GM23248 (cell line): ENCODE measurements around the gene TBC1D21. TPM values are rescaled to one million over a fixed set of nuclear protein-coding genes. Genes with fewer than 3 reads are reported as not detected.

Experiments
- DNase-seq: peaks from one replicate; pipeline ENCODE4 v3.0.0-alpha.2; 2015
- H2AFZ ChIP-seq: fragments of 200-600 bp; sonication (generic); 2 replicates; pipeline ENCODE4 v1.6.1; 2016; ENCODE audit warnings: antibody characterized with exemption
- H3F3A ChIP-seq: fragments of 200-600 bp; sonication (generic); 2 replicates; pipeline ENCODE4 v1.6.1; 2016; ENCODE audit warnings: mild to moderate bottlenecking, antibody characterized with exemption, mixed run types; ENCODE audit not compliant: insufficient read depth
- H3K27ac ChIP-seq: fragments of 200-600 bp; sonication (generic); 2 replicates; pipeline ENCODE4 v1.5.1; 2016; ENCODE audit warnings: mild to moderate bottlenecking
- H3K27me3 ChIP-seq: fragments of 200-600 bp; sonication (generic); replicated peaks from 2 replicates; pipeline ENCODE4 v1.6.1; 2016; ENCODE audit warnings: mild to moderate bottlenecking; ENCODE audit not compliant: insufficient read depth
- H3K36me3 ChIP-seq: fragments of 200-600 bp; sonication (generic); 2 replicates; pipeline ENCODE4 v1.6.1; 2016; ENCODE audit warnings: low read depth, mild to moderate bottlenecking
- H3K4me1 ChIP-seq: fragments of 200-600 bp; sonication (generic); 2 replicates; pipeline ENCODE4 v1.6.1; 2016; ENCODE audit warnings: mild to moderate bottlenecking; ENCODE audit not compliant: insufficient read depth
- H3K4me2 ChIP-seq: fragments of 200-600 bp; sonication (generic); one replicate; pipeline ENCODE4 v1.6.1; 2016; ENCODE audit warnings: mild to moderate bottlenecking; ENCODE audit not compliant: unreplicated experiment
- H3K4me3 ChIP-seq: fragments of 200-600 bp; sonication (generic); 2 replicates; pipeline ENCODE4 v1.5.1; 2016; ENCODE audit warnings: mild to moderate bottlenecking
- H3K79me2 ChIP-seq: fragments of 200-600 bp; sonication (generic); 2 replicates; pipeline ENCODE4 v1.6.1; 2016; ENCODE audit warnings: mild to moderate bottlenecking; ENCODE audit not compliant: insufficient read depth
- H3K9ac ChIP-seq: fragments of 200-600 bp; sonication (generic); 2 replicates; pipeline ENCODE4 v1.6.1; 2016; ENCODE audit warnings: mild to moderate bottlenecking
- H3K9me2 ChIP-seq: fragments of 200-600 bp; sonication (generic); 2 replicates; pipeline ENCODE4 v1.6.1; 2016; ENCODE audit warnings: mixed run types, mild to moderate bottlenecking, moderate library complexity; ENCODE audit not compliant: insufficient read depth
- H3K9me3 ChIP-seq: fragments of 200-600 bp; sonication (generic); one replicate; pipeline ENCODE4 v1.6.1; 2017; ENCODE audit warnings: low read depth
- H4K20me1 ChIP-seq: fragments of 200-600 bp; sonication (generic); 2 replicates; pipeline ENCODE4 v1.6.0; 2016; ENCODE audit not compliant: insufficient read depth
- EZH2 ChIP-seq: fragments of 200-600 bp; sonication (generic); IDR thresholded peaks from 2 replicates; pipeline ENCODE4 v1.6.1; 2018; ENCODE audit warnings: antibody characterized with exemption, mild to moderate bottlenecking; ENCODE audit not compliant: insufficient read depth, poor library complexity, severe bottlenecking
- EZH2phosphoT487 ChIP-seq: fragments of 200-600 bp; sonication (generic); IDR thresholded peaks from 2 replicates; pipeline ENCODE4 v1.6.1; 2018; ENCODE audit warnings: antibody characterized with exemption, moderate library complexity, mild to moderate bottlenecking, low read depth; ENCODE audit not compliant: insufficient read depth
- WGBS, 2 experiments: methylation state at CpG; one replicate each; pipeline ENCODE4 v1.1.6; 2015 to 2017; ENCODE audit warnings: low lambda C conversion rate in 2 of 2, low coverage in 1 of 2; ENCODE audit errors: missing lambda C conversion rate in 2 of 2; 5-methylcytosine and 5-hydroxymethylcytosine counted together
- in situ Hi-C: fragments of 300-500 bp; cut with MboI; formaldehyde crosslinking; loops from 2 replicates; pipeline ENCODE4 v1.15.0; 2020
- polyA plus RNA-seq: library from polyadenylated mRNA; unstranded; fragments of >200 nt; fragmentation: Nextera tagmentation; extraction: Ambion mirVana; gene quantifications from 2 replicates; pipeline ENCODE4 v1.2.1, GENCODE V29; 2016
- total RNA-seq: library from RNA; depleted of rRNA; stranded (reverse); fragments of >200 nt; shearing (Covaris generic); gene quantifications from 2 replicates; pipeline ENCODE4 v1.2.3, GENCODE V29; 2014

Gene TBC1D21
- total and polyA plus RNA-seq, 2 experiments from 2014 or later, result not detected

GRCh38 chr15:73867426-73867825 lies 5.9 kb upstream of the TBC1D21 start:
- Histone ChIP-seq H3K79me2 (no peaks in the 10 kb centered on the region), H3K4me2 (no peak overlapping the region), H3F3A (peaks cover 10% of the 10 kb centered on the region), H2AFZ (no peak overlapping the region), H3K9me2 (no peaks in the 10 kb centered on the region), H4K20me1 (no peaks in the 10 kb centered on the region), H3K27ac (no peak overlapping the region), H3K27me3 (peaks cover 63% of the 10 kb centered on the region), H3K9me3 (no peaks in the 10 kb centered on the region), H3K9ac (no peak overlapping the region), H3K4me3 (no peak overlapping the region), H3K4me1 (peaks cover 12% of the 10 kb centered on the region), H3K36me3 (no peaks in the 10 kb centered on the region)
- in situ Hi-C loops, result no loop called here
- DNase-seq, result no peak
- TF ChIP-seq EZH2phosphoT487 (no peak), EZH2 (no peak)
- WGBS, 2 experiments, result 18 to 28% methylated on average over 3 of the region's 3 CpGs

DNA sequence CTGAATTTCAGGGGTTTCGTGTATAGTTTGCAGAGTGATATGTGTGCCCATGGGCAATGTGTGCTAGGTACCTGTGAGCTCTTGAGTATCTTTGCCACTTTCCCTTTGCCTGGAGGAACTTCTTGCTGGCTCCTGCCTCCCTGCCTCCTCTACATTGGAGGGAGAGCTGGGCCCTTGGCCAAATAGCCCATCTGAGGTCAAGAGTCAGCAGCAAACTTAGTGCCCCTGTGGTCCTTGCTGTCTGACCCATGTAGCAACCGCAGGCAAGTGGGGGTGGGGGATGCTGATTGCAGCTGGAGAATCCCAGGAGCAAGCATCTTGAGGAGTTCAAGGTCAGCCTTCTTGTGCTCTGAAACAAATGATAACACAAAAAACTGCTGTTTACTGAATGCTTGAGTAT lies 5.4 kb upstream of the TBC1D21 start:
- H3K9me2 ChIP-seq, result no peaks in the 10 kb centered on the region
- H2AFZ ChIP-seq, result no peak overlapping the region
- no peaks in the 10 kb centered on the region for H3K79me2 ChIP-seq
- H3K27ac ChIP-seq, result no peak overlapping the region
- peaks cover 12% of the 10 kb centered on the region for H3K4me1 ChIP-seq
- no peak for DNase-seq
- H4K20me1 ChIP-seq, result no peaks in the 10 kb centered on the region
- H3K9me3 ChIP-seq, result no peaks in the 10 kb centered on the region
- no peak overlapping the region for H3K9ac ChIP-seq
- H3F3A ChIP-seq, result peaks cover 10% of the 10 kb centered on the region
- H3K4me3 ChIP-seq, result no peak overlapping the region
- H3K36me3 ChIP-seq, result no peaks in the 10 kb centered on the region
- WGBS, 2 experiments, result 51 to 59% methylated on average over 2 of the region's 2 CpGs
- TF ChIP-seq EZH2phosphoT487 (no peak), EZH2 (no peak)
- no peak overlapping the region for H3K4me2 ChIP-seq
- in situ Hi-C loops, result no loop called here
- peaks cover 57% of the 10 kb centered on the region for H3K27me3 ChIP-seq

DNA sequence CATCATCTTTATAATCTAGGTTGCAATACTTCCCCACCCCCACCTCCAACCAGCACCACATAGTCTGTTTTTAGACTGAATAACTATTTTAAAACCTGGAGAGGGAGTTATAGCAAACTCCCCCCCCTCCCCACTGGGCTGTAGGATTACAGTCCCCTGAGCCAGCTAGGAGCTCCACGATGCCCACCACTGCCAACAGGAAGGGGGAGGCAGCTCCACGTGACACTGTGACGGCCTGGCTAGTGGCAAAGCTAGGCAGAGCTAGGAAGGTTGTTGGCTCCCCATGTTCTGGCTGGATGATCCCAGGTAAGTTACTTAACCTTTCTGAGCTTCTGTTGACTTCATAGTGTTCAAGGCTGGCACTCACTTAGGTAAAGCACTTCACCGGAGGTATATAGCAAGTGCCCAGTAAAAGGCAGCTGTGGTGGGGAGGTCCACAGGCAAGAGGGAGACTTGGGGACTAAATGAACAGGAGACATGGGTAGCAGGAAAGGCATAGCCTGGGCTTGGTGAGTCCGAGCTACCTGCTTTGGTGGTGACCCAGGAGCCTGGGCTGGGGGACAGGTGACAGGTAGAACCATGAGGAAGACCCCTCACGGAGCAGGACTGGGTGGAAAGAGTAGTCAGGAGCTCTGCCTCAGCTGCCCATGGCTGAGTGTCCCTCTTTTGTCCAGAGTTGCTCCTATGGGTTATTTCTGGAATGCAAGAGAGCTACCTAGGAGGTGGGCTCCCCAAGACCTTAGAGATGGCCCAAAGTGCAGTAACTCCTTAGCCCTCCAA lies 4.0 kb upstream of the TBC1D21 start:
- Histone ChIP-seq H3K9ac (no peak overlapping the region), H3K9me3 (no peaks in the 10 kb centered on the region), H2AFZ (no peak overlapping the region), H3K27ac (no peak overlapping the region), H3K4me1 (peaks cover 12% of the 10 kb centered on the region), H3K36me3 (no peaks in the 10 kb centered on the region), H4K20me1 (no peaks in the 10 kb centered on the region), H3K4me2 (no peak overlapping the region), H3K79me2 (no peaks in the 10 kb centered on the region), H3K4me3 (no peak overlapping the region), H3K9me2 (no peaks in the 10 kb centered on the region), H3K27me3 (peaks cover 43% of the 10 kb centered on the region), H3F3A (peaks cover 10% of the 10 kb centered on the region)
- WGBS, 2 experiments, result 59 to 60% methylated on average over 6 of the region's 6 CpGs
- no peak for DNase-seq
- TF ChIP-seq EZH2 (no peak), EZH2phosphoT487 (no peak)
- in situ Hi-C loops, result no loop called here

DNA sequence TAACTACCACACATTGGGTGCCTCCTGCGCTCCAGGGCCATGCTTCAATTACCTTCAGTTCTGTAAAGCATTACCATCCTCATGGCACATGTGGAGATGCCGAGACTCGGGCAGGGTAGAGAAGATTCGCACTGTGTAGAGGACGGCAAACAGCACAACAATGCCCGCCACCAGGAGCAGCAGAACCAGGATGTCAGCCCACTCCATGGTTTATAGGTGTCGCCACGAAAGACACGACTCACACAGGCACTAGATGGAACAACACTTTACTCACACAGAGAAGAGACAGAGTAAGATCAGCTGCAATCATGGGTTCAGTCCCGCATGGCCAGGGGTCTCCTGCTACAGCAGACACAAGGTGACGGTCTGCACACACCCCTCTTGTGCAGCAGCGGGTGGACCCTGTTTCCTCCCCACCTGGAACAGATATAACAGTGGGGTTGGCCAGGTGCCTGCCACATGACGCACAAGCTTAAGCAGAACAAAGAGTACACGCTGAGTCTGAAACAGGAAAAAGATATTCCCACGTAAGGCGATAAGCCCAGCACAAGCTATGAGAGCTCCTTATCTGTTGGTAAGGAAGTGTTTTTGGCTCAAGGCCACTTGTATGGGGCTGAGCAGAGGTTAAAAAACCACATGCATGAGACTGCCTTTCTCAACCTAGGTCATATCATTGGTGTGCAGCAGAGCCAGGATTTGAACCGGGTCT lies 2.5 kb upstream of the TBC1D21 start:
- Histone ChIP-seq H3K4me3 (no peak overlapping the region), H3K36me3 (no peaks in the 10 kb centered on the region), H3K27ac (no peak overlapping the region), H3K4me1 (peaks cover 12% of the 10 kb centered on the region), H3K4me2 (no peak overlapping the region), H3F3A (peaks cover 10% of the 10 kb centered on the region), H3K79me2 (no peaks in the 10 kb centered on the region), H3K27me3 (peaks cover 28% of the 10 kb centered on the region), H3K9me3 (no peaks in the 10 kb centered on the region), H3K9me2 (no peaks in the 10 kb centered on the region), H3K9ac (no peak overlapping the region), H2AFZ (no peak overlapping the region), H4K20me1 (no peaks in the 10 kb centered on the region)
- no peak for TF ChIP-seq EZH2phosphoT487
- TF ChIP-seq EZH2, result no peak
- peak; percentile 48 for DNase-seq
- 40 to 42% methylated on average over 17 of the region's 17 CpGs for WGBS, 2 experiments
- in situ Hi-C loops, result no loop called here
